Astrocyte of the spinal cord (primary cell): ENCODE data around the gene EPB41.
A peak's percentile ranks its signal among the peaks of the same experiment; 100 is the strongest.

Experiments used
- DNase-seq: peaks from one replicate; pipeline ENCODE4 v3.0.0; 2011; ENCODE audit warnings: low read depth, low spot score
- H3K4me3 ChIP-seq: 2 replicates; pipeline ENCODE4 v1.5.1; 2011; ENCODE audit warnings: low read depth, mild to moderate bottlenecking, low read length, moderate library complexity
- in situ Hi-C: cut with HindIII; loops from 2 replicates; pipeline ENCODE4 v1.10.0; 2017; ENCODE audit warnings: low sequenced_read_pairs
- TF ChIP-seq, protein P1 (sequence below): IDR thresholded peaks from 2 replicates; pipeline ENCODE4 v1.5.1; 2012; ENCODE audit warnings: low read depth, mild to moderate bottlenecking, low read length, inconsistent platforms

The EPB41 gene

DNA sequence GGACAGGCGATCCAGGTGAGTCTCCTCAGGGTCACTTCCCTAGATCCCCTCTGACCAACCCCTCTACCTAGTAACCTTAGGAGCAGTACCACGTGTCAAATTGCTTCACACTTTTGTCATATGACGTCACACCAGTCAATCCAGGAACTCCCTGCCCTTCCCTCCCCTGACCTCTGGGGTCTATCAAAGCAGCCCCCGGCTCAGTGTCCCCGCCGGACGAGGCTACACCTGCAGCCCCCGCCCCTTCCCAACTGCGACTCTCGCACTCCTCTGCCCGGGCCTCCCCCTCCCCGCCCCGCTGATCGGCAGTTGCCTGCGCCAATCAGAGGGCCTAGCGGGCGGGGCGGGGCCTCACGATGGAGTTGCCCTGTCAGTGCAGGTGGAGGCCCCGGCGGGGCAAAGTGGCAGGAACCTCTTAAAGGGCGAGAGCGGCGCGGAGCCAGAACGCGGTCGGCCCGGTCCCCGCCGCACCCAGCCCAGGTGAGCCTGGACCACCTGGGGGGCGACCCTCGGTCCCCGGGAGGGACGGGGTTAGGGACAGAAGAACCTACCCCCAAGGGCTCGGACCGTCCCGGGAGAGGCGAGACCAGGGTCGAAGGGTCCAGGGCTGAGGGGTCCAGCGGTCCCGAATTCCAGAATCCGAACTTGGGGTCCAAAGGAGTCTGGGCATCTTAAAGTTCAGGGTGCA, 27.5 kb upstream of the EPB41 start:
- in situ Hi-C loops, result no loop called here
- TF ChIP-seq, protein P1, sequence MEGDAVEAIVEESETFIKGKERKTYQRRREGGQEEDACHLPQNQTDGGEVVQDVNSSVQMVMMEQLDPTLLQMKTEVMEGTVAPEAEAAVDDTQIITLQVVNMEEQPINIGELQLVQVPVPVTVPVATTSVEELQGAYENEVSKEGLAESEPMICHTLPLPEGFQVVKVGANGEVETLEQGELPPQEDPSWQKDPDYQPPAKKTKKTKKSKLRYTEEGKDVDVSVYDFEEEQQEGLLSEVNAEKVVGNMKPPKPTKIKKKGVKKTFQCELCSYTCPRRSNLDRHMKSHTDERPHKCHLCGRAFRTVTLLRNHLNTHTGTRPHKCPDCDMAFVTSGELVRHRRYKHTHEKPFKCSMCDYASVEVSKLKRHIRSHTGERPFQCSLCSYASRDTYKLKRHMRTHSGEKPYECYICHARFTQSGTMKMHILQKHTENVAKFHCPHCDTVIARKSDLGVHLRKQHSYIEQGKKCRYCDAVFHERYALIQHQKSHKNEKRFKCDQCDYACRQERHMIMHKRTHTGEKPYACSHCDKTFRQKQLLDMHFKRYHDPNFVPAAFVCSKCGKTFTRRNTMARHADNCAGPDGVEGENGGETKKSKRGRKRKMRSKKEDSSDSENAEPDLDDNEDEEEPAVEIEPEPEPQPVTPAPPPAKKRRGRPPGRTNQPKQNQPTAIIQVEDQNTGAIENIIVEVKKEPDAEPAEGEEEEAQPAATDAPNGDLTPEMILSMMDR, result no peak
- DNase-seq, result peak; percentile 73
- H3K4me3 ChIP-seq, result peak overlapping the region; percentile 77

DNA sequence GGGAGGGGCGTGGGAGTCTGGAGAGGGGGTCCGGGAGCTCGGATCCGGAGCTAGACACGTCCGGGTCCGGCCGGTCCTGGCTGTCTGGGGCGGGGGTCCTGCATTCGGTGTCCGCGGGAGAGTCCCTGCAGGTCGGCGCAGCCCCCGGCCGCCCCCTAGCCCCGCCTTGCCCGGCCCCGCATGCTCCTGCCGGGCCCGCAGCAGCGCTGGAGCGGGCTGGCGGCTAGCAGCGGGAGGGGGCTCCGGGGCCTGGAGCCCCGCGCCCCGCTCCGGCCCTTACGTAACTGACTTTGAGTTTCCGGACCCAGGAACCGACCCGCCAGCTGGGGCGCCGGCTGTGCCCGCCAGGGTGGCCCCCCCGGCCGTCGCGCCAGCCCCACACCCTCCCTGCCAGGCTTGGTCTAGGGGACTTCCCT, 26.9 kb upstream of the EPB41 start:
- TF ChIP-seq, protein P1, result no peak
- H3K4me3 ChIP-seq, result peak overlapping the region; percentile 77
- no peak for DNase-seq
- in situ Hi-C loops, result no loop called here

DNA sequence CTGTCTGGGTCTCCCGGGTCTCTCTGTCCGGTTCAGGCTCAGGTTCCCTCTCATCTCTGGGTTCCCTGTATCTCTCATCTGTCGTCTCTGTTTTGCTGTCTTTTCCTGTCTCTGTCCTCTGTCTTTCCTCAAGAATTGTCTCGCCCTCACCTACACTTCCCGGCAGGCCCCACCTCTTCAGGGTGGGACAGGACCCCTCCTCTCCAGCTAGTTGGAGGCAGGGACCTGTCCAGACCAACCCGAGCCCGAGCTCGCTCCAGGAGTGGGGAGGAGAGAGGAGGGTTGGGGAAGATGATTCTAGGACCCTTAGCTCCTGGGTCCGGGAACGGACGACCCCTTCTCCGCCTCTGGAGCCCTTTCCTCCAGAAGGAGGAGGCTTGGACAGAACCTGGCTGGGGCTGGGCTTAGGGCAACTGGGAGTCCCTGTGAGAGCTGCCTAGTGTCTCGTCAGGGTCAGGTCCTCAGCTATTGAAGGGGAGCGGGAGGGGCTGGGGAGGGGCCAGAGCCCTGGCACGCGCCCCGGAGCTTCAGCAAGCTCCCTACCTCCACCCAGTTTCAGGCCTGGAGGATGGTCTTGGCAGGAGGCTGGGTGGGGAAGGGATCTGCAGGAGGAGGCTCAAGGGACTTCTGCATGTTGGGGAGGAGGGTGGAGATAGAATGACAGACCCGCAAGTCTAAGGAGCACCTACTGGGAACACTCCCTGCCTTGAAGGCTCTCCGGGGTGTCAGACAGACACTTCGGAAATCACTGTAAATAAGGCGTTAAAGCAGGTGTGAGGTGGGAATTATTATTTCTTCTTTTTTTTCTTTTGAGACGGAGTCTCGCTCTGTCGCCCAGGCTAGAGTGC, 26.3 kb upstream of the EPB41 start:
- TF ChIP-seq, protein P1, result no peak
- in situ Hi-C loops, result no loop called here
- no peak for DNase-seq
- H3K4me3 ChIP-seq, result peak overlapping the region; percentile 77

DNA sequence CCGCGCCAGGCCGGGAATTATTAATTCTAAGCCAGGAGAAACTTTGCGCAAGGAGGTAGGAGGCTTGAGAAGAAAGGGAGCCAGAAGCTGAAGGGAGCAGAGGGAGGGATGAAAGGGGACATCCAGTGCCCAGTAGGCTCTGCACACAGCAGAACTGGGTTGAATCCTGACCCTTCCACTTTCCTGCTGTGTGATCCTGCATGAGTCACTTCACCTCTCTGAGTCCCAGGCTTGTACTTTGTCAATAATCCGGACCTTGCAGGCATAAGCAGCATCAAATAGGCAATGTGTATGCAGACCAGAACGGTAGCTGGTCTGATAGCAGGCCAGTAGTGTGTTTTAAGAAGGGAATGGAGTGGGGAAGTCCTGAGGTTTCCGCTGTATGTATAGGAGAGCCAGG, 25.5 kb upstream of the EPB41 start:
- H3K4me3 ChIP-seq, result no peak overlapping the region
- TF ChIP-seq, protein P1, result no peak
- in situ Hi-C loops, result no loop called here
- no peak for DNase-seq

DNA sequence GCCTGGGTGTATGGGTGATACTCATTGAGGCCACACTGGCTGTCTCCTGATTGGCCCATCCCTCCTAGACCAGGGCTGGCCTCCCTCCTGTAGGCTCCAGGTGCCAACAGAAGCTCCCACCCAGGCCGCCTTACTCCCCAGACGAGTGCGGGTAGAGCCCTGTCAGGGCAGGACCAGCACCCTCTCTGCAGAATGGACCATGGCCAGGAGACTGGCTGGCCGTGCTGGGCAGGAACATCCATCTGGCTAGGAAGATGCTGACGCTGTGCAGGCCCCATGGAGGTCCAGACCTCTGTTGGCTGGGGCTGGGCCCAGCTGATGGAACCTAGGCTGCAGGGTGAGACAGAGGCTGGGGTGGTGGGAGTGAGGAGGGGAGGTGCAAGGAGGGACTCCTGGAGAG, 25.0 kb upstream of the EPB41 start:
- in situ Hi-C loops, result no loop called here

DNA sequence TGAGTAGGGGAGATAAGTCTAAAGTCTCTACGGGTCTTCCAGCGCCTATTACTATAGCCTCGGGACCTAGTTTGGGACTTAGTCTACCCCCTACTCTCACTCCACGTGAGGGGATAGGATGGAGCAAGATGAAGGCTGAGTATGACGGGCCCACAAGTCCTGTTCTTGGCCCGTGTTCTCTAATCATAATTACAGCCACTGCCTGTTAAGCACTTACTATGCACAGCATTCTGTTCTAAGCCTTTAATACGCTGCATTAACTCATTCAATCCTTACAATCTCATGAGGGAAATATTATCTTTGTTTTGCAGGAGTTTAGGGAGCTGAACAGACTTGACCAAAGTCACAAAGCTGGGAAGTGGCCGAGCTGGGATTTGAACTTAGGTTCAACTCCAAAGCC, 23.9 kb upstream of the EPB41 start:
- no peak for DNase-seq
- TF ChIP-seq, protein P1, result no peak
- H3K4me3 ChIP-seq, result no peak overlapping the region
- in situ Hi-C loops, result no loop called here

More for the DNA sequence above, 25.0 kb upstream of the EPB41 start:
- DNase-seq, result no peak
- TF ChIP-seq, protein P1, result no peak
- no peak overlapping the region for H3K4me3 ChIP-seq
